ENCODE measurements around the gene PGBD5.

GRCh38 chr1:230279583-230279945, 146.6 kb downstream of the PGBD5 start:
- TF ChIP-seq CTCF (IDR thresholded peaks at IDR 0.05) (no peak), POLR2A (IDR thresholded peaks at IDR 0.05) (no peak)
